ENCODE measurements around the gene TUBB4B. TPM values are rescaled to one million over a fixed set of nuclear protein-coding genes. Genes with fewer than 3 reads are reported as not detected.

The TUBB4B gene
- polyA plus RNA-seq, 6 donors from 2014 or later, result 22.7 to 53.2 (median 40.2) TPM

- Mint-ChIP-seq H3K4me3 (peak overlapping the region in 4 of 8 donors; percentile 20 to 66 (median 46)), H3K36me3 (no peaks in the 10 kb centered on the region), H3K27me3 (no peaks in the 10 kb centered on the region), H3K4me1 (peaks cover 18 to 33% (median 31%) of the 10 kb centered on the region in 3 donors), H3K9me3 (no peaks in the 10 kb centered on the region), H3K27ac (no peak overlapping the region)
- peak; percentile 34 to 48 for ATAC-seq (ENCODE audit: low read depth in 2 of 2)
- no peak for DNase-seq
These were observed 39.6 kb downstream of the TUBB4B start for GRCh38 chr9:137280474-137281344.

- Mint-ChIP-seq H3K36me3 (no peaks in the 10 kb centered on the region), H3K27ac (peak overlapping the region in 2 of 6 donors; percentile 6 to 19), H3K4me1 (peaks cover 15 to 37% (median 33%) of the 10 kb centered on the region in 3 donors), H3K9me3 (no peaks in the 10 kb centered on the region), H3K27me3 (no peaks in the 10 kb centered on the region), H3K4me3 (peak overlapping the region in 3 of 8 donors; percentile 13 to 35 (median 23))
- no peak for DNase-seq
- ATAC-seq (ENCODE audit: low read depth in 2 of 2), result no peak
These were observed 40.4 kb downstream of the TUBB4B start for GRCh38 chr9:137281345-137282116.

DNA sequence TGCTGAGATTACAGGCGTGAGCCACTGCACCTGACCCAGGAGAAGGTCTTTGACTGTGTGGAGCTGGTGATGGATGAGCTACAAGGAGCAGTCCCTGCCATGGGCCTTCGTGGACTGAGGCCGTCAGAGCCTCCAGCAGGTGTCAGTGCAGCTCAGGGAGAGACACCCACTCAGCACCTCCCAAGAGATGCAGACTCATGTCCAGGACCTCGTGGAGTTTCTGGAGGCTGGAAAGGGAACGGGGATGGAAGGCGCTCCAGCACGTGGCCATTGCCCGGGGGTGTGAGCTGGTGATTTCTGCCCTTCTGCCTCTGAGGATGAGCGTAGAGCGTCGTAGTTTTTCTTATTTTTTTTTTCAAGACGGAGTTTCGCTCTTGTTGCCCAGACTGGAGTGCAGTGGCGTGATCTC is 45.9 kb downstream of the TUBB4B start:
- H3K27me3 Mint-ChIP-seq, result no peaks in the 10 kb centered on the region
- no peaks in the 10 kb centered on the region for H3K36me3 Mint-ChIP-seq
- ATAC-seq (ENCODE audit: low read depth in 2 of 2), result peak; percentile 25 to 35
- peaks cover 10 to 32% (median 23%) of the 10 kb centered on the region in 3 donors for H3K4me1 Mint-ChIP-seq
- H3K9me3 Mint-ChIP-seq, result peaks cover 0 to 2% (median 0%) of the 10 kb centered on the region in 7 donors
- H3K27ac Mint-ChIP-seq, result peak overlapping the region in 5 of 6 donors; percentile 78 to 94 (median 89)
- peak overlapping the region in 7 of 8 donors; percentile 42 to 75 (median 68) for H3K4me3 Mint-ChIP-seq
- DNase-seq, result no peak

GRCh38 chr9:137293094-137293481 is 52.0 kb downstream of the TUBB4B start:
- no peaks in the 10 kb centered on the region for H3K36me3 Mint-ChIP-seq
- H3K4me3 Mint-ChIP-seq, result peak overlapping the region in 2 of 8 donors; percentile 61 to 66
- peaks cover 13 to 28% (median 20%) of the 10 kb centered on the region in 3 donors for H3K27me3 Mint-ChIP-seq
- H3K27ac Mint-ChIP-seq, result peak overlapping the region in 1 of 6 donors; percentile 15
- ATAC-seq (ENCODE audit: low read depth in 2 of 2), result no peak
- H3K9me3 Mint-ChIP-seq, result peaks cover 0 to 2% (median 0%) of the 10 kb centered on the region in 7 donors
- no peak for DNase-seq
- peaks cover 9 to 12% (median 11%) of the 10 kb centered on the region in 3 donors for H3K4me1 Mint-ChIP-seq

Other genes starting within 250 kb of the TUBB4B start
- gene PAXX, start 248.9 kb upstream of the TUBB4B start, polyA plus RNA-seq (ENCODE audit: low read depth in 6 of 6), result 10 to 100 TPM; 31.7 to 39.8 (median 35.6) TPM
- 1 to 10 TPM in 3 of 6 donors, under 1 TPM in 2, not detected in 1; 0.82 to 2.7 (median 1.1) TPM for gene CLIC3, start 244.7 kb upstream of the TUBB4B start, polyA plus RNA-seq (ENCODE audit: low read depth in 6 of 6)
- gene ABCA2, start 213.1 kb upstream of the TUBB4B start, polyA plus RNA-seq (ENCODE audit: low read depth in 6 of 6), result 1 to 10 TPM in 3 of 6 donors, under 1 TPM in 2, not detected in 1; 0.63 to 3.9 (median 1.3) TPM
- 1 to 10 TPM in 5 of 6 donors, under 1 TPM in 1; 0.93 to 7.4 (median 2.9) TPM for gene FUT7, start 209.2 kb upstream of the TUBB4B start, polyA plus RNA-seq (ENCODE audit: low read depth in 6 of 6)
- under 1 TPM in 1 of 6 donors, not detected in 5; 0.68 TPM for gene NPDC1, start 195.1 kb upstream of the TUBB4B start, polyA plus RNA-seq (ENCODE audit: low read depth in 6 of 6)
- gene ENTPD2, start 187.2 kb upstream of the TUBB4B start, polyA plus RNA-seq (ENCODE audit: low read depth in 6 of 6), result not detected
- under 1 TPM in 1 of 6 donors, not detected in 5; 0.05 TPM for gene SAPCD2, start 170.7 kb upstream of the TUBB4B start, polyA plus RNA-seq (ENCODE audit: low read depth in 6 of 6)
- 1 to 10 TPM; 1.7 to 6.1 (median 3.5) TPM for gene UAP1L1, start 163.8 kb upstream of the TUBB4B start, polyA plus RNA-seq (ENCODE audit: low read depth in 6 of 6)
- 10 to 100 TPM; 19.6 to 30.4 (median 24.3) TPM for gene MAN1B1, start 154.3 kb upstream of the TUBB4B start, polyA plus RNA-seq (ENCODE audit: low read depth in 6 of 6)
- 100 to 1,000 TPM in 4 of 6 donors, 10 to 100 TPM in 2; 71.5 to 142 (median 102) TPM for gene DPP7, start 126.6 kb upstream of the TUBB4B start, polyA plus RNA-seq (ENCODE audit: low read depth in 6 of 6)
- gene GRIN1, start 102.1 kb upstream of the TUBB4B start, polyA plus RNA-seq (ENCODE audit: low read depth in 6 of 6), result not detected
- not detected for gene LRRC26, start 71.2 kb upstream of the TUBB4B start, polyA plus RNA-seq (ENCODE audit: low read depth in 6 of 6)
- gene TMEM210, start 69.2 kb upstream of the TUBB4B start, polyA plus RNA-seq (ENCODE audit: low read depth in 6 of 6), result not detected
- 1 to 10 TPM; 6.1 to 9.3 (median 7.5) TPM for gene ANAPC2, start 52.7 kb upstream of the TUBB4B start, polyA plus RNA-seq (ENCODE audit: low read depth in 6 of 6)
- 100 to 1,000 TPM; 112 to 145 (median 132) TPM for gene SSNA1, start 52.6 kb upstream of the TUBB4B start, polyA plus RNA-seq (ENCODE audit: low read depth in 6 of 6)
- gene TPRN, start 40.5 kb upstream of the TUBB4B start, polyA plus RNA-seq (ENCODE audit: low read depth in 6 of 6), result 1 to 10 TPM in 1 of 6 donors, under 1 TPM in 5; 0.21 to 1.1 (median 0.48) TPM
- 100 to 1,000 TPM; 119 to 191 (median 142) TPM for gene TMEM203, start 35.6 kb upstream of the TUBB4B start, polyA plus RNA-seq (ENCODE audit: low read depth in 6 of 6)
- gene NDOR1, start 35.6 kb upstream of the TUBB4B start, polyA plus RNA-seq (ENCODE audit: low read depth in 6 of 6), result 1 to 10 TPM; 4.4 to 9.3 (median 5.2) TPM
- under 1 TPM in 1 of 6 donors, not detected in 5; 0.30 TPM for gene RNF208, start 19.0 kb upstream of the TUBB4B start, polyA plus RNA-seq (ENCODE audit: low read depth in 6 of 6)
- gene CYSRT1, start 16.1 kb upstream of the TUBB4B start, polyA plus RNA-seq (ENCODE audit: low read depth in 6 of 6), result not detected
- not detected for gene RNF224, start 13.8 kb upstream of the TUBB4B start, polyA plus RNA-seq (ENCODE audit: low read depth in 6 of 6)
- gene SLC34A3, start 10.4 kb upstream of the TUBB4B start, polyA plus RNA-seq (ENCODE audit: low read depth in 6 of 6), result not detected
- gene STPG3, start 10.0 kb downstream of the TUBB4B start, polyA plus RNA-seq (ENCODE audit: low read depth in 6 of 6), result not detected
- gene NELFB, start 14.0 kb downstream of the TUBB4B start, polyA plus RNA-seq (ENCODE audit: low read depth in 6 of 6), result 10 to 100 TPM; 23.5 to 37.8 (median 27.2) TPM
- gene TOR4A, start 36.4 kb downstream of the TUBB4B start, polyA plus RNA-seq (ENCODE audit: low read depth in 6 of 6), result 1 to 10 TPM; 2.4 to 6.2 (median 4.1) TPM
- under 1 TPM in 1 of 6 donors, not detected in 5; 0.37 TPM for gene NRARP, start 61.0 kb downstream of the TUBB4B start, polyA plus RNA-seq (ENCODE audit: low read depth in 6 of 6)
- 1 to 10 TPM in 5 of 6 donors, not detected in 1; 2.3 to 7.5 (median 4.5) TPM for gene EXD3, start 181.9 kb downstream of the TUBB4B start, polyA plus RNA-seq (ENCODE audit: low read depth in 6 of 6)
- gene NOXA1, start 182.1 kb downstream of the TUBB4B start, polyA plus RNA-seq (ENCODE audit: low read depth in 6 of 6), result 1 to 10 TPM in 5 of 6 donors, not detected in 1; 1.3 to 2.3 (median 1.6) TPM
- gene ENTPD8, start 200.1 kb downstream of the TUBB4B start, polyA plus RNA-seq (ENCODE audit: low read depth in 6 of 6), result not detected
- 1 to 10 TPM in 5 of 6 donors, not detected in 1; 2.7 to 7.6 (median 3.7) TPM for gene NSMF, start 218.0 kb downstream of the TUBB4B start, polyA plus RNA-seq (ENCODE audit: low read depth in 6 of 6)